HEK293 (cell line): ENCODE data around the gene BICD2.

ENCODE experiments used
- CTCF ChIA-PET: fragments of 350-600 bp; formaldehyde crosslinking; extraction: SDS; loops from one replicate; lab custom pipeline; 2021; ENCODE audit warnings: antibody characterized with exemption; lab: Yijun Ruan, JAX
- POLR2A ChIA-PET: fragments of 300-600 bp; formaldehyde crosslinking; extraction: SDS; loops from one replicate; lab custom pipeline; 2020; ENCODE audit warnings: antibody characterized with exemption, inconsistent platforms; lab: Yijun Ruan, JAX
- H3K27ac ChIP-seq: fragments of 200-500 bp; sonication (Bioruptor generic); 2 replicates; pipeline ENCODE4 v1.5.1; 2014; ENCODE audit warnings: low read depth, low read length, control low read depth, inconsistent platforms; ENCODE audit errors: extremely low read depth
- H3K36me3 ChIP-seq, 2 experiments: fragments of 200-500 bp in 1 of 2; sonication (Bioruptor generic) in 1 of 2; 1 replicate in 1 of 2; 2 replicates in 1 of 2; pipeline ENCODE4 v1.5.1; 2014 to 2017; ENCODE audit warnings: inconsistent platforms in 2 of 2, low read length in 2 of 2; ENCODE audit not compliant: control insufficient read depth in 2 of 2, insufficient read depth in 1 of 2
- H3K4me1 ChIP-seq: fragments of 200-500 bp; sonication (Bioruptor generic); 2 replicates; pipeline ENCODE4 v1.5.1; 2014; ENCODE audit warnings: mild to moderate bottlenecking, low read length, inconsistent platforms; ENCODE audit not compliant: control insufficient read depth, insufficient read depth
- H3K4me3 ChIP-seq: 2 replicates; pipeline ENCODE4 v1.5.1; 2011; ENCODE audit warnings: low read depth, mild to moderate bottlenecking, control low read depth, low read length, moderate library complexity
- H3K9me3 ChIP-seq: fragments of 200-500 bp; sonication (Bioruptor generic); 2 replicates; pipeline ENCODE4 v1.5.1; 2014; ENCODE audit warnings: low read depth, low read length, inconsistent platforms; ENCODE audit not compliant: control insufficient read depth, insufficient read depth
- KLF17 ChIP-seq: fragments of 450-650 bp; formaldehyde crosslinking; IDR thresholded peaks from 2 replicates; pipeline ENCODE4 v1.5.1; 2016; ENCODE audit warnings: missing biosample characterization, missing genetic modification characterization
- OVOL3 ChIP-seq: fragments of 450-650 bp; formaldehyde crosslinking; IDR thresholded peaks from 2 replicates; pipeline ENCODE4 v1.5.1; 2016; ENCODE audit warnings: missing biosample characterization, missing genetic modification characterization
- YY1 ChIP-seq: fragments of 450-650 bp; formaldehyde crosslinking; IDR thresholded peaks from 2 replicates; pipeline ENCODE4 v1.5.1; 2018; ENCODE audit warnings: missing biosample characterization, missing genetic modification characterization
- ZBTB11 ChIP-seq: fragments of 450-650 bp; formaldehyde crosslinking; conservative IDR thresholded peaks from 2 replicates; pipeline ENCODE4 v1.5.1; 2016; ENCODE audit warnings: low read depth, missing biosample characterization, missing genetic modification characterization
- ZNF121 ChIP-seq: fragments of 450-650 bp; formaldehyde crosslinking; IDR thresholded peaks from 2 replicates; pipeline ENCODE4 v1.5.1; 2016; ENCODE audit warnings: missing biosample characterization, missing genetic modification characterization
- ZNF155 ChIP-seq: fragments of 450-650 bp; formaldehyde crosslinking; IDR thresholded peaks from 2 replicates; pipeline ENCODE4 v1.5.1; 2016; ENCODE audit warnings: missing biosample characterization, missing genetic modification characterization
- ZNF19 ChIP-seq: fragments of 450-650 bp; formaldehyde crosslinking; IDR thresholded peaks from 2 replicates; pipeline ENCODE4; 2016; ENCODE audit warnings: missing biosample characterization, missing genetic modification characterization, low read depth
- ZNF202 ChIP-seq: fragments of 450-650 bp; formaldehyde crosslinking; IDR thresholded peaks from 2 replicates; pipeline ENCODE4 v1.5.1; 2016; ENCODE audit warnings: missing biosample characterization, missing genetic modification characterization, borderline replicate concordance
- ZNF335 ChIP-seq: fragments of 450-650 bp; formaldehyde crosslinking; conservative IDR thresholded peaks from 2 replicates; pipeline ENCODE4 v1.5.1; 2016; ENCODE audit warnings: missing biosample characterization, missing genetic modification characterization
- ZNF610 ChIP-seq: fragments of 450-650 bp; formaldehyde crosslinking; IDR thresholded peaks from 2 replicates; pipeline ENCODE4 v1.5.1; 2016; ENCODE audit warnings: missing biosample characterization, missing genetic modification characterization, borderline replicate concordance
- ZNF768 ChIP-seq: fragments of 450-650 bp; formaldehyde crosslinking; IDR thresholded peaks from 2 replicates; pipeline ENCODE4 v1.5.1; 2018; ENCODE audit warnings: missing biosample characterization, mild to moderate bottlenecking, missing genetic modification characterization
- ZSCAN18 ChIP-seq: fragments of 450-650 bp; formaldehyde crosslinking; IDR thresholded peaks from 2 replicates; pipeline ENCODE4 v1.5.1; 2016; ENCODE audit warnings: missing biosample characterization, missing genetic modification characterization
- TF ChIP-seq, protein P1 (sequence below): fragments of 450-650 bp; formaldehyde crosslinking; IDR thresholded peaks from 2 replicates; pipeline ENCODE4 v1.5.1; 2016; ENCODE audit warnings: missing biosample characterization, missing genetic modification characterization, borderline replicate concordance
- TF ChIP-seq, protein P2 (sequence below): fragments of 450-650 bp; formaldehyde crosslinking; IDR thresholded peaks from 2 replicates; pipeline ENCODE4 v1.5.1; 2016; ENCODE audit warnings: missing biosample characterization, missing genetic modification characterization, low read depth

Gene BICD2

GRCh38 chr9:92711146-92711545 is 53.5 kb downstream of the BICD2 start:
- Histone ChIP-seq H3K4me1 (no peaks in the 10 kb centered on the region), H3K36me3 (peaks cover 0 to 67% of the 10 kb centered on the region in 2 experiments; a peak in 1 of 3 replicates), H3K27ac (no peak overlapping the region), H3K4me3 (no peak overlapping the region), H3K9me3 (no peaks in the 10 kb centered on the region)
- ChIA-PET CTCF (no interaction called here), POLR2A (no interaction called here)
- TF ChIP-seq, protein P1, sequence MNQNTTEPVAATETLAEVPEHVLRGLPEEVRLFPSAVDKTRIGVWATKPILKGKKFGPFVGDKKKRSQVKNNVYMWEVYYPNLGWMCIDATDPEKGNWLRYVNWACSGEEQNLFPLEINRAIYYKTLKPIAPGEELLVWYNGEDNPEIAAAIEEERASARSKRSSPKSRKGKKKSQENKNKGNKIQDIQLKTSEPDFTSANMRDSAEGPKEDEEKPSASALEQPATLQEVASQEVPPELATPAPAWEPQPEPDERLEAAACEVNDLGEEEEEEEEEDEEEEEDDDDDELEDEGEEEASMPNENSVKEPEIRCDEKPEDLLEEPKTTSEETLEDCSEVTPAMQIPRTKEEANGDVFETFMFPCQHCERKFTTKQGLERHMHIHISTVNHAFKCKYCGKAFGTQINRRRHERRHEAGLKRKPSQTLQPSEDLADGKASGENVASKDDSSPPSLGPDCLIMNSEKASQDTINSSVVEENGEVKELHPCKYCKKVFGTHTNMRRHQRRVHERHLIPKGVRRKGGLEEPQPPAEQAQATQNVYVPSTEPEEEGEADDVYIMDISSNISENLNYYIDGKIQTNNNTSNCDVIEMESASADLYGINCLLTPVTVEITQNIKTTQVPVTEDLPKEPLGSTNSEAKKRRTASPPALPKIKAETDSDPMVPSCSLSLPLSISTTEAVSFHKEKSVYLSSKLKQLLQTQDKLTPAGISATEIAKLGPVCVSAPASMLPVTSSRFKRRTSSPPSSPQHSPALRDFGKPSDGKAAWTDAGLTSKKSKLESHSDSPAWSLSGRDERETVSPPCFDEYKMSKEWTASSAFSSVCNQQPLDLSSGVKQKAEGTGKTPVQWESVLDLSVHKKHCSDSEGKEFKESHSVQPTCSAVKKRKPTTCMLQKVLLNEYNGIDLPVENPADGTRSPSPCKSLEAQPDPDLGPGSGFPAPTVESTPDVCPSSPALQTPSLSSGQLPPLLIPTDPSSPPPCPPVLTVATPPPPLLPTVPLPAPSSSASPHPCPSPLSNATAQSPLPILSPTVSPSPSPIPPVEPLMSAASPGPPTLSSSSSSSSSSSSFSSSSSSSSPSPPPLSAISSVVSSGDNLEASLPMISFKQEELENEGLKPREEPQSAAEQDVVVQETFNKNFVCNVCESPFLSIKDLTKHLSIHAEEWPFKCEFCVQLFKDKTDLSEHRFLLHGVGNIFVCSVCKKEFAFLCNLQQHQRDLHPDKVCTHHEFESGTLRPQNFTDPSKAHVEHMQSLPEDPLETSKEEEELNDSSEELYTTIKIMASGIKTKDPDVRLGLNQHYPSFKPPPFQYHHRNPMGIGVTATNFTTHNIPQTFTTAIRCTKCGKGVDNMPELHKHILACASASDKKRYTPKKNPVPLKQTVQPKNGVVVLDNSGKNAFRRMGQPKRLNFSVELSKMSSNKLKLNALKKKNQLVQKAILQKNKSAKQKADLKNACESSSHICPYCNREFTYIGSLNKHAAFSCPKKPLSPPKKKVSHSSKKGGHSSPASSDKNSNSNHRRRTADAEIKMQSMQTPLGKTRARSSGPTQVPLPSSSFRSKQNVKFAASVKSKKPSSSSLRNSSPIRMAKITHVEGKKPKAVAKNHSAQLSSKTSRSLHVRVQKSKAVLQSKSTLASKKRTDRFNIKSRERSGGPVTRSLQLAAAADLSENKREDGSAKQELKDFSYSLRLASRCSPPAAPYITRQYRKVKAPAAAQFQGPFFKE: no peak
- TF ChIP-seq ZNF121 (no peak), ZNF768 (tag by site-specific recombination) (no peak), ZNF610 (tag by site-specific recombination) (no peak), ZNF202 (tag by site-specific recombination) (no peak), YY1 (tag by site-specific recombination) (no peak), KLF17 (tag by site-specific recombination) (no peak), OVOL3 (tag by site-specific recombination) (no peak), ZNF19 (tag by site-specific recombination) (no peak), ZBTB11 (tag by site-specific recombination) (no peak), ZNF155 (tag by site-specific recombination) (no peak), ZSCAN18 (tag by site-specific recombination) (no peak), ZNF335 (tag by site-specific recombination) (no peak)
- TF ChIP-seq, protein P2, sequence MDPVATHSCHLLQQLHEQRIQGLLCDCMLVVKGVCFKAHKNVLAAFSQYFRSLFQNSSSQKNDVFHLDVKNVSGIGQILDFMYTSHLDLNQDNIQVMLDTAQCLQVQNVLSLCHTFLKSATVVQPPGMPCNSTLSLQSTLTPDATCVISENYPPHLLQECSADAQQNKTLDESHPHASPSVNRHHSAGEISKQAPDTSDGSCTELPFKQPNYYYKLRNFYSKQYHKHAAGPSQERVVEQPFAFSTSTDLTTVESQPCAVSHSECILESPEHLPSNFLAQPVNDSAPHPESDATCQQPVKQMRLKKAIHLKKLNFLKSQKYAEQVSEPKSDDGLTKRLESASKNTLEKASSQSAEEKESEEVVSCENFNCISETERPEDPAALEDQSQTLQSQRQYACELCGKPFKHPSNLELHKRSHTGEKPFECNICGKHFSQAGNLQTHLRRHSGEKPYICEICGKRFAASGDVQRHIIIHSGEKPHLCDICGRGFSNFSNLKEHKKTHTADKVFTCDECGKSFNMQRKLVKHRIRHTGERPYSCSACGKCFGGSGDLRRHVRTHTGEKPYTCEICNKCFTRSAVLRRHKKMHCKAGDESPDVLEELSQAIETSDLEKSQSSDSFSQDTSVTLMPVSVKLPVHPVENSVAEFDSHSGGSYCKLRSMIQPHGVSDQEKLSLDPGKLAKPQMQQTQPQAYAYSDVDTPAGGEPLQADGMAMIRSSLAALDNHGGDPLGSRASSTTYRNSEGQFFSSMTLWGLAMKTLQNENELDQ (tag by site-specific recombination): no peak
